SK-N-SH (cell line): ENCODE data around the gene ALAS1. TPM values are rescaled to one million over a fixed set of nuclear protein-coding genes. Genes with fewer than 3 reads are reported as not detected.

Source experiments
- CTCF ChIA-PET: fragments of 300-600, 350-600 bp; formaldehyde crosslinking; extraction: SDS; loops from one replicate; lab custom pipeline; 2021; lab: Yijun Ruan, JAX
- POLR2A ChIA-PET: fragments of 350-600 bp; sonication (Branson Sonifier 250); formaldehyde crosslinking; extraction: SDS; loops from one replicate; lab custom pipeline; 2020; ENCODE audit warnings: antibody characterized with exemption, inconsistent platforms; lab: Yijun Ruan, JAX
- DNase-seq: peaks from one replicate; pipeline ENCODE4 v3.0.0; 2012
- H2AFZ ChIP-seq: fragments of 200-600 bp; sonication (generic); 2 replicates; pipeline ENCODE4 v1.8.1; 2016; ENCODE audit warnings: antibody characterized with exemption, mild to moderate bottlenecking, low read depth
- H3F3A ChIP-seq: fragments of 200-600 bp; sonication (generic); replicated peaks from 2 replicates; pipeline ENCODE3; 2016; ENCODE audit warnings: antibody characterized with exemption, mild to moderate bottlenecking; ENCODE audit not compliant: insufficient read depth
- H3K27ac ChIP-seq, 2 experiments: fragments of 200-500 bp in 1 of 2; fragments of 200-600 bp in 1 of 2; sonication (Bioruptor generic) in 1 of 2; sonication (generic), shearing (Covaris generic) in 1 of 2; 2 replicates each; pipeline versions ENCODE4 v1.5.1 to v1.6.1; 2014 to 2016; ENCODE audit warnings: low read depth in 2 of 2, inconsistent platforms in 1 of 2, low read length in 1 of 2, mild to moderate bottlenecking in 1 of 2, mixed read lengths in 1 of 2
- H3K27me3 ChIP-seq: fragments of 200-600 bp; sonication (generic), shearing (Covaris generic); 2 replicates; pipeline ENCODE4 v1.6.1; 2016; ENCODE audit warnings: mixed run types; ENCODE audit not compliant: insufficient read depth
- H3K36me3 ChIP-seq, 2 experiments: fragments of 200-500 bp in 1 of 2; fragments of 200-600 bp in 1 of 2; sonication (Bioruptor generic) in 1 of 2; sonication (generic) in 1 of 2; replicated peaks in 1 of 2; 2 replicates each; pipeline versions ENCODE3 to v1.5.1; 2014 to 2016; ENCODE audit warnings: low read length in 1 of 2, mild to moderate bottlenecking in 1 of 2; ENCODE audit not compliant: insufficient read depth in 2 of 2, control insufficient read depth in 1 of 2
- H3K4me1 ChIP-seq, 2 experiments: fragments of 200-500 bp in 1 of 2; fragments of 200-600 bp in 1 of 2; sonication (Bioruptor generic) in 1 of 2; sonication (generic), shearing (Covaris generic) in 1 of 2; 2 replicates each; pipeline versions ENCODE4 v1.5.1 to v1.6.1; 2014 to 2016; ENCODE audit warnings: low read depth in 1 of 2, low read length in 1 of 2, mixed run types in 1 of 2; ENCODE audit not compliant: insufficient read depth in 2 of 2, control insufficient read depth in 1 of 2
- H3K4me2 ChIP-seq: fragments of 200-600 bp; sonication (generic), shearing (Covaris generic); 2 replicates; pipeline ENCODE4 v1.6.1; 2017; ENCODE audit warnings: mixed run types
- H3K4me3 ChIP-seq, 2 experiments: fragments of 200-500 bp in 1 of 2; fragments of 200-600 bp in 1 of 2; sonication (Bioruptor generic) in 1 of 2; sonication (generic), shearing (Covaris generic) in 1 of 2; 2 replicates each; pipeline versions ENCODE4 v1.5.1 to v1.8.1; 2014 to 2016; ENCODE audit warnings: low read depth in 2 of 2, inconsistent platforms in 1 of 2, low read length in 1 of 2, mild to moderate bottlenecking in 1 of 2, mixed read lengths in 1 of 2, moderate library complexity in 1 of 2
- H3K79me2 ChIP-seq: fragments of 200-600 bp; sonication (generic); 2 replicates; pipeline ENCODE4 v1.8.1; 2017; ENCODE audit warnings: mild to moderate bottlenecking; ENCODE audit not compliant: insufficient read depth
- H3K9ac ChIP-seq: fragments of 200-600 bp; sonication (generic); 2 replicates; pipeline ENCODE4 v1.6.1; 2017; ENCODE audit warnings: mixed run types
- H3K9me2 ChIP-seq: fragments of 200-600 bp; sonication (generic); 2 replicates; pipeline ENCODE4 v1.6.1; 2017; ENCODE audit warnings: mixed run types
- H3K9me3 ChIP-seq: fragments of 200-600 bp; sonication (generic); 2 replicates; pipeline ENCODE4 v1.6.1; 2017; ENCODE audit warnings: mixed run types, mild to moderate bottlenecking, moderate library complexity
- H4K20me1 ChIP-seq: fragments of 200-600 bp; sonication (generic); 2 replicates; pipeline ENCODE4 v1.6.1; 2017; ENCODE audit warnings: mild to moderate bottlenecking, mixed run types; ENCODE audit not compliant: insufficient read depth
- CHD2 ChIP-seq: fragments of 150-350 bp; IDR thresholded peaks from 2 replicates; pipeline ENCODE4 v1.6.1; 2018; ENCODE audit warnings: low read length; ENCODE audit not compliant: partially characterized antibody
- ELF1 ChIP-seq: IDR thresholded peaks from 2 replicates; pipeline ENCODE4 v1.4.0; 2012
- EP300 ChIP-seq, 2 experiments: IDR thresholded peaks; 2 replicates each; pipeline versions ENCODE4 v1.4.0 to v1.6.1; 2012; ENCODE audit warnings: borderline replicate concordance in 1 of 2, low read depth in 1 of 2, low read length in 1 of 2
- FOSL2 ChIP-seq: IDR thresholded peaks from 2 replicates; pipeline ENCODE4 v1.4.0; 2012; ENCODE audit warnings: low read depth, mild to moderate bottlenecking, moderate library complexity, borderline replicate concordance
- FOXJ3 ChIP-seq: sonication (generic); formaldehyde crosslinking; IDR thresholded peaks from 2 replicates; pipeline ENCODE4 v1.5.1; 2020; ENCODE audit warnings: mild to moderate bottlenecking, missing genetic modification reagents
- FOXM1 ChIP-seq: IDR thresholded peaks from 2 replicates; pipeline ENCODE4 v1.4.0; 2012; ENCODE audit warnings: low read depth, mild to moderate bottlenecking
- GABPA ChIP-seq: IDR thresholded peaks from 2 replicates; pipeline ENCODE4 v1.4.0; 2012; ENCODE audit warnings: low read depth, mild to moderate bottlenecking
- GATA2 ChIP-seq: sonication (generic); formaldehyde crosslinking; IDR thresholded peaks from 2 replicates; pipeline ENCODE4 v1.5.0; 2020; ENCODE audit warnings: mild to moderate bottlenecking, missing genetic modification reagents
- MAX ChIP-seq: IDR thresholded peaks from 2 replicates; pipeline ENCODE4 v1.4.0; 2012; ENCODE audit warnings: low read depth
- MEF2A ChIP-seq: IDR thresholded peaks from 2 replicates; pipeline ENCODE4 v1.4.0; 2012; ENCODE audit warnings: low read depth, borderline replicate concordance
- MXI1 ChIP-seq: IDR thresholded peaks from 2 replicates; pipeline ENCODE4 v1.6.1; 2012; ENCODE audit warnings: mild to moderate bottlenecking, low read depth, low read length, improper control_type of control experiment
- NFIC ChIP-seq: IDR thresholded peaks from 2 replicates; pipeline ENCODE4 v1.4.0; 2012; ENCODE audit warnings: borderline replicate concordance
- NRF1 ChIP-seq: IDR thresholded peaks from 2 replicates; pipeline ENCODE4 v1.6.1; 2012; ENCODE audit warnings: low read depth, mild to moderate bottlenecking, low read length
- PBX3 ChIP-seq: IDR thresholded peaks from 2 replicates; pipeline ENCODE4; 2012
- POLR2AphosphoS5 ChIP-seq: IDR thresholded peaks from 2 replicates; pipeline ENCODE4 v1.6.1; 2012; ENCODE audit warnings: low read depth, low read length
- RCOR1 ChIP-seq: fragments of 150-350 bp; IDR thresholded peaks from 2 replicates; pipeline ENCODE4 v1.6.1; 2017; ENCODE audit warnings: antibody characterized with exemption, low read length
- RXRA ChIP-seq: IDR thresholded peaks from 2 replicates; pipeline ENCODE4 v1.4.0; 2012; ENCODE audit warnings: low read depth, mild to moderate bottlenecking, borderline replicate concordance
- TAF1 ChIP-seq: IDR thresholded peaks from 2 replicates; pipeline ENCODE4 v1.6.1; 2012; ENCODE audit warnings: low read depth, mild to moderate bottlenecking, low read length, moderate library complexity, borderline replicate concordance
- USF1 ChIP-seq: IDR thresholded peaks from 2 replicates; pipeline ENCODE4 v1.4.0; 2012; ENCODE audit warnings: low read depth, borderline replicate concordance
- ZBTB33 ChIP-seq: IDR thresholded peaks from 2 replicates; pipeline ENCODE4 v1.4.0; 2012; ENCODE audit warnings: low read depth, borderline replicate concordance
- WGBS: methylation state at CpG from one replicate; pipeline ENCODE4 v1.1.6; 2017; ENCODE audit warnings: low lambda C conversion rate; 5-methylcytosine and 5-hydroxymethylcytosine counted together
- polyA plus RNA-seq, 3 experiments: library from polyadenylated mRNA; depleted of rRNA; stranded (reverse); fragments of >200 nt; gene quantifications; 2 replicates each; pipeline ENCODE4 v1.2.3, GENCODE V29; 2012

Gene ALAS1
- polyA plus RNA-seq, 1 of the 3 experiments (the other 2 are of a cell fraction), result 47.9 TPM

- TF ChIP-seq PBX3, result no peak
- TF ChIP-seq ELF1, result no peak
These were observed 36.0 kb downstream of the ALAS1 start (continued) for GRCh38 chr3:52233968-52234367.

GRCh38 chr3:52234516-52235447 is 36.8 kb downstream of the ALAS1 start:
- Histone ChIP-seq H3K9me3 (no peaks in the 10 kb centered on the region), H3K4me1 (peaks cover 8 to 35% of the 10 kb centered on the region in 2 experiments; a peak in 3 of 4 replicates), H3K27me3 (no peaks in the 10 kb centered on the region), H4K20me1 (peaks cover 23% of the 10 kb centered on the region), H3K79me2 (peaks cover 80% of the 10 kb centered on the region), H3K36me3 (peaks cover 16 to 27% of the 10 kb centered on the region in 2 experiments), H3F3A (peaks cover 12% of the 10 kb centered on the region), H3K9me2 (no peaks in the 10 kb centered on the region), H3K27ac (no peak overlapping the region; a peak in 1 of 4 replicates), H3K9ac (no peak overlapping the region), H2AFZ (no peak overlapping the region), H3K4me3 (no peak overlapping the region), H3K4me2 (no peak overlapping the region)
- 98% methylated on average over 13 of the region's 15 CpGs for WGBS
- CTCF ChIA-PET, result interaction anchor here (0.6 to 11.8 kb wide), 9 partner anchors 11 to 231 kb away, joined by 3 to 257 read pairs (median 3); partner anchors contain the start of genes PPM1M, TLR9 and WDR82
- POLR2A ChIA-PET, result interaction anchor here (1.1 kb wide), 1 partner anchor 45 kb away, joined by 4 read pairs; no protein-coding TSS in a partner anchor
- TF ChIP-seq MAX (no peak), GABPA (no peak), GATA2 (CRISPR knock-in tag) (no peak), NFIC (no peak), MEF2A (no peak), CHD2 (no peak), FOSL2 (no peak), MXI1 (no peak), USF1 (no peak), ZBTB33 (no peak), RCOR1 (no peak), ELF1 (no peak), FOXM1 (no peak), RXRA (no peak), EP300 (IDR thresholded peaks at IDR 0.05; ENCODE audit: borderline replicate concordance in 1 of 2, low read depth in 1 of 2, low read length in 1 of 2) (no peak), POLR2AphosphoS5 (no peak), NRF1 (no peak), TAF1 (no peak), FOXJ3 (CRISPR knock-in tag) (no peak)
- DNase-seq, result no peak
